Naive thymus-derived CD4-positive, alpha-beta T cell (primary cell): ENCODE data around the gene CELF5. TPM values are rescaled to one million over a fixed set of nuclear protein-coding genes. Genes with fewer than 3 reads are reported as not detected.

Experiments used
- ATAC-seq: fragments of 150-1000 bp; cut with Tn5 transposase; 2 replicates; pipeline ENCODE4 v1.10.0; 2021; ENCODE audit warnings: mild to moderate bottlenecking, moderate library complexity
- CTCF ChIA-PET: fragments of 350-600 bp; sonication (Branson Sonifier 250); formaldehyde crosslinking; loops from one replicate; lab custom pipeline; 2021; ENCODE audit warnings: antibody characterized with exemption; lab: Charles Lee
- POLR2A ChIA-PET: fragments of 350-600 bp; sonication (Branson Sonifier 250); formaldehyde crosslinking; loops from one replicate; lab custom pipeline; 2021; ENCODE audit warnings: antibody characterized with exemption, inconsistent platforms; lab: Charles Lee
- DNase-seq, 9 donors: peaks; one replicate each; pipeline versions ENCODE4 v3.0.0 to v3.0.0-alpha.2; 2020 to 2022; ENCODE audit warnings: mixed read lengths in 1 of 9
- H3K27ac ChIP-seq: one replicate; pipeline ENCODE4 v1.7.0; 2013; ENCODE audit warnings: mild to moderate bottlenecking, low read depth, low read length, moderate library complexity
- H3K27me3 ChIP-seq, 2 donors: one replicate each; pipeline ENCODE4 v1.7.0; 2013; ENCODE audit warnings: low read length in 2 of 2, mild to moderate bottlenecking in 2 of 2, moderate library complexity in 2 of 2; ENCODE audit not compliant: control insufficient read depth in 2 of 2, insufficient read depth in 2 of 2
- H3K36me3 ChIP-seq, 3 experiments: 1 replicate in 2 of 3; 2 replicates in 1 of 3; pipeline ENCODE4 v1.7.0; 2013; ENCODE audit warnings: low read length in 3 of 3, mild to moderate bottlenecking in 3 of 3, moderate library complexity in 1 of 3; ENCODE audit not compliant: insufficient read depth in 3 of 3, control insufficient read depth in 2 of 3
- H3K4me1 ChIP-seq, 2 donors: one replicate each; pipeline ENCODE4 v1.7.0; 2013; ENCODE audit warnings: low read length in 2 of 2, mild to moderate bottlenecking in 2 of 2, moderate library complexity in 1 of 2; ENCODE audit not compliant: control insufficient read depth in 2 of 2, insufficient read depth in 2 of 2
- H3K4me3 ChIP-seq: 2 replicates; pipeline ENCODE4 v1.7.0; 2013; ENCODE audit warnings: mild to moderate bottlenecking, low read length
- H3K9me3 ChIP-seq, 3 experiments: 1 replicate in 2 of 3; 2 replicates in 1 of 3; pipeline ENCODE4 v1.7.0; 2013; ENCODE audit warnings: low read length in 3 of 3; ENCODE audit not compliant: control insufficient read depth in 2 of 3
- H3K27ac Mint-ChIP-seq, 9 donors: one replicate each; pipeline ENCODE4 v1.8.0; 2020 to 2022; ENCODE audit warnings: mixed read lengths in 9 of 9, mild to moderate bottlenecking in 8 of 9, moderate library complexity in 5 of 9, inconsistent platforms in 2 of 9
- H3K27me3 Mint-ChIP-seq, 5 donors: one replicate each; pipeline ENCODE4 v1.8.0; 2021 to 2022; ENCODE audit warnings: mixed read lengths in 5 of 5, mild to moderate bottlenecking in 1 of 5
- H3K36me3 Mint-ChIP-seq, 5 donors: one replicate each; pipeline ENCODE4 v1.8.0; 2020 to 2022; ENCODE audit warnings: mixed read lengths in 5 of 5, mild to moderate bottlenecking in 3 of 5, inconsistent platforms in 1 of 5
- H3K4me1 Mint-ChIP-seq, 7 donors: one replicate each; pipeline ENCODE4 v1.8.0; 2020 to 2022; ENCODE audit warnings: mixed read lengths in 7 of 7, mild to moderate bottlenecking in 3 of 7, inconsistent platforms in 1 of 7
- H3K4me3 Mint-ChIP-seq, 10 donors: one replicate each; pipeline ENCODE4 v1.8.0; 2020 to 2022; ENCODE audit warnings: mild to moderate bottlenecking in 10 of 10, mixed read lengths in 10 of 10, moderate library complexity in 6 of 10, inconsistent platforms in 2 of 10
- H3K9me3 Mint-ChIP-seq, 11 donors: one replicate each; pipeline ENCODE4 v1.8.0; 2020 to 2022; ENCODE audit warnings: mixed read lengths in 11 of 11, mild to moderate bottlenecking in 4 of 11, inconsistent platforms in 1 of 11, moderate library complexity in 1 of 11
- intact Hi-C, 2 donors: fragments of 100-400 bp; cut with micrococcal nuclease; formaldehyde crosslinking; loops; one replicate each; pipeline ENCODE4 v1.15.1; 2023
- polyA plus RNA-seq, 2 donors: library from polyadenylated mRNA; unstranded; fragments of 300-500 nt; fragmentation: Illumina TruSeq; gene quantifications; one replicate each; pipeline ENCODE4 v1.2.3, GENCODE V29; 2021
- total RNA-seq, 6 experiments: library from RNA in 5 of 6; stranded (reverse) in 5 of 6; gene quantifications; 1 replicate in 5 of 6; 2 replicates in 1 of 6; pipeline ENCODE4 v1.2.3 and lab custom pipeline; 2021 to 2026

CELF5 gene
- total RNA-seq (under 1 TPM; 0.16 to 0.27 (median 0.17) TPM), polyA plus RNA-seq (not detected), total RNA-seq (lab: John Stamatoyannopoulos, UW) (0.54 reads per million)

DNA sequence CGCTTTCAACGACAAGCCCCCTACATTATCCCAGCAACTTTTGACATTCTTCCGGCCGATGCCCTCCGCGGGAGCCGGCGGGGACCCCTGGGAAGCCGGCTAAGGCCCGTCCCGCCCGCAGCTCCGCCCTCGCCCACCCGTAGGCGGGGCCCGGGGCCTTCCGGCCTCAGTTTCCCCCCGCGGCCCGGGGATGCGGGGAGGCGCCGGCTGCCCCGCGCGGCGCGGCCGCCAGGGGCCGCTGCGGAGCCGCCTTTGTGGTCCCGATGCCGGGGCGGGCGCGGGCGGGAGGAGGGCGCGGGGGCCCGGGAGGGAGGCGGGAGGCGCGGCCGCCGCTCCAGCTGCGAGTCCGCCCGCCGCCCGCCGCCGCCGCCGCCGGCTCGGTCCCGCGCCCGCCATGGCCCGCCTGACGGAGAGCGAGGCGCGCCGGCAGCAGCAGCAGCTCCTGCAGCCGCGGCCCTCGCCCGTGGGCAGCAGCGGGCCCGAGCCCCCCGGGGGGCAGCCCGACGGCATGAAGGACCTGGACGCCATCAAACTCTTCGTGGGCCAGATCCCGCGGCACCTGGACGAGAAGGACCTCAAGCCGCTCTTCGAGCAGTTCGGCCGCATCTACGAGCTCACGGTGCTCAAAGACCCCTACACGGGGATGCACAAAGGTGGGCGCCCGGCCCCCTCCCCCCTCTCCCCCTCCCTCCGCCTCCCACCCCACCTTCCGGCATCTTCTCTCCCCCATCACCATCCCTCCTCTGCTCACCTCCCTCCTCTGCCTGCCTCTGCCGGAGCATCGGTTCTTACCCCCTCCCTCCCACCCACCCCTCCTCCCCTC is at the start of gene CELF5:
Gene CELF5, plus strand, starts transcription at position 316 of the 823 bp plus-strand sequence. Its CDS starts 79 bp downstream, at position 395.
- Histone ChIP-seq H3K4me3 (no peak within 1 kb of the TSS), H3K27me3 (no peaks in the 10 kb centered on the region), H3K36me3 (no peaks in the 10 kb centered on the region), H3K4me1 (no peaks in the 10 kb centered on the region), H3K9me3 (no peaks in the 10 kb centered on the region), H3K27ac (no peak within 1 kb of the TSS)
- ChIA-PET POLR2A (interaction anchor here (0.7 kb wide), 1 partner anchor 34 kb away, joined by 5 read pairs; no protein-coding TSS in a partner anchor), CTCF (interaction anchor here (1.2 to 1.5 kb wide), 2 partner anchors 13 to 83 kb away, joined by 3 read pairs; no protein-coding TSS in a partner anchor)
- Mint-ChIP-seq H3K27ac (peak within 1 kb of the TSS in 1 of 9 donors; percentile 31), H3K9me3 (no peaks in the 10 kb centered on the region), H3K27me3 (peaks cover 15 to 41% (median 19%) of the 10 kb centered on the region in 5 donors), H3K36me3 (no peaks in the 10 kb centered on the region), H3K4me1 (peaks cover 0 to 6% (median 0%) of the 10 kb centered on the region in 7 donors), H3K4me3 (peak within 1 kb of the TSS in 9 of 10 donors; percentile 30 to 75 (median 47))
- ATAC-seq, result peak; percentile 90
- intact Hi-C loops, result loop anchor here in 1 of 2 donors (2.0 kb wide), 1 partner anchor 26 kb away; no protein-coding TSS in a partner anchor
- peak in 8 of 9 donors; percentile 44 to 72 (median 58) for DNase-seq

GRCh38 chr19:3175781-3176714 is 48.4 kb upstream of the CELF5 start:
- H3K36me3 Mint-ChIP-seq, result peaks cover 0 to 31% (median 10%) of the 10 kb centered on the region in 5 donors
- intact Hi-C loops, result loop anchor here in 1 of 2 donors (5.0 kb wide), 1 partner anchor 699 kb away; the partner anchor contains the start of gene GADD45B
- no peaks in the 10 kb centered on the region for H3K9me3 ChIP-seq
- no peak for ATAC-seq
- peaks cover 0 to 3% (median 0%) of the 10 kb centered on the region in 11 donors for H3K9me3 Mint-ChIP-seq
- H3K27me3 ChIP-seq, result no peaks in the 10 kb centered on the region
- peaks cover 5 to 29% (median 25%) of the 10 kb centered on the region in 7 donors for H3K4me1 Mint-ChIP-seq
- H3K36me3 ChIP-seq, result peaks cover 0 to 29% (median 7%) of the 10 kb centered on the region in 3 experiments
- peak overlapping the region; percentile 86 to 99 (median 93) for H3K27ac Mint-ChIP-seq
- POLR2A ChIA-PET, result interaction anchor here (0.6 to 2.3 kb wide), 4 partner anchors 10 to 206 kb away, joined by 3 to 11 read pairs (median 4); partner anchors contain the start of gene NCLN
- CTCF ChIA-PET, result interaction anchor here (1.0 to 1.5 kb wide), 2 partner anchors 29 to 66 kb away, joined by 3 to 17 read pairs; no protein-coding TSS in a partner anchor
- H3K4me1 ChIP-seq, result peaks cover 16 to 20% of the 10 kb centered on the region in 2 donors
- peak overlapping the region; percentile 63 to 95 (median 84) for H3K4me3 Mint-ChIP-seq
- H3K27ac ChIP-seq, result peak overlapping the region; percentile 61
- DNase-seq, result peak in 2 of 9 donors; percentile 41 to 48
- H3K4me3 ChIP-seq, result peak overlapping the region; percentile 58
- H3K27me3 Mint-ChIP-seq, result no peaks in the 10 kb centered on the region

- Mint-ChIP-seq H3K9me3 (peaks cover 0 to 3% (median 0%) of the 10 kb centered on the region in 11 donors), H3K36me3 (peaks cover 0 to 36% (median 10%) of the 10 kb centered on the region in 5 donors), H3K27ac (peak overlapping the region; percentile 86 to 99 (median 93)), H3K4me3 (peak overlapping the region; percentile 74 to 95 (median 84)), H3K27me3 (no peaks in the 10 kb centered on the region), H3K4me1 (peaks cover 5 to 26% (median 20%) of the 10 kb centered on the region in 7 donors)
- Histone ChIP-seq H3K9me3 (no peaks in the 10 kb centered on the region), H3K27ac (peak overlapping the region; percentile 61), H3K27me3 (no peaks in the 10 kb centered on the region), H3K36me3 (peaks cover 0 to 35% (median 11%) of the 10 kb centered on the region in 3 experiments), H3K4me1 (peaks cover 22 to 23% of the 10 kb centered on the region in 2 donors), H3K4me3 (peak overlapping the region; percentile 58)
- intact Hi-C loops, result loop anchor here in 1 of 2 donors (1.0 to 5.0 kb wide), 2 partner anchors 8 to 700 kb away; partner anchors contain the start of genes GADD45B and NCLN
- peak in 2 of 9 donors; percentile 50 to 65 for DNase-seq
- ChIA-PET POLR2A (interaction anchor here (0.6 to 2.3 kb wide), 7 partner anchors 9 to 207 kb away, joined by 3 to 11 read pairs (median 4); partner anchors contain the start of gene NCLN), CTCF (interaction anchor here (0.6 to 1.5 kb wide), 5 partner anchors 11 to 67 kb away, joined by 3 to 17 read pairs (median 3); no protein-coding TSS in a partner anchor)
- ATAC-seq, result peak; percentile 66
Observed at GRCh38 chr19:3176715-3177501, 47.6 kb upstream of the CELF5 start.

DNA sequence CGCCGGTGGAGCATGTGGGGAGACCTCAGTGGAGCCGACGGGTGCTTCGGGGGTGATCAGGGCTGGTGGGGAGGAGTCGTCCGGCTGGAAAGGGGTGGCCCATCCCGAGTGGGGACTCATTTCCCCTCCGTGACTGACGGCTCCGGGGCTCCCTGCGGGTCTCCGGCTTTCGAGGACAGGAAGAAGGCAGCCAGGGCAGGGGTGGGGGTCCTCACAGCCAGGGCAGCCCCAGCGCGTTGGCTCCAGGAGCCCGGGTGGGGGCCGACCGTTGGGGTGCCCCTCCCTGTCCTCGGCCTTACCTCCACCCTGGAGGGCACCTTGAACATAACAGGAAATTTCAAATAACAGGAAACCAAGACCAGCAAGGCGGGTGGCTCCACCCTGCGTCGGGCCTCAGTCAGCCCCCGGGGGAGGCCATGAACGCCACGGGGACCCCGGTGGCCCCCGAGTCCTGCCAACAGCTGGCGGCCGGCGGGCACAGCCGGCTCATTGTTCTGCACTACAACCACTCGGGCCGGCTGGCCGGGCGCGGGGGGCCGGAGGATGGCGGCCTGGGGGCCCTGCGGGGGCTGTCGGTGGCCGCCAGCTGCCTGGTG is 46.0 kb upstream of the CELF5 start, which contains the start of gene S1PR4:
Gene S1PR4, plus strand, starts transcription at position 393 of the 596 bp plus-strand sequence. Its CDS starts 24 bp downstream, at position 417.
- Histone ChIP-seq H3K27me3 (no peaks in the 10 kb centered on the region), H3K4me3 (peak within 1 kb of the TSS; percentile 96), H3K36me3 (peaks cover 0 to 38% (median 12%) of the 10 kb centered on the region in 3 experiments), H3K27ac (peak within 1 kb of the TSS; percentile 88), H3K4me1 (peaks cover 32 to 36% of the 10 kb centered on the region in 2 donors), H3K9me3 (no peaks in the 10 kb centered on the region)
- Mint-ChIP-seq H3K4me1 (peaks cover 5 to 32% (median 25%) of the 10 kb centered on the region in 7 donors), H3K27me3 (no peaks in the 10 kb centered on the region), H3K9me3 (peaks cover 0 to 3% (median 0%) of the 10 kb centered on the region in 11 donors), H3K4me3 (peak within 1 kb of the TSS; percentile 95 to 100 (median 98)), H3K27ac (peak within 1 kb of the TSS; percentile 88 to 100 (median 91)), H3K36me3 (peaks cover 0 to 43% (median 10%) of the 10 kb centered on the region in 5 donors)
- ATAC-seq, result peak; percentile 84
- peak in 8 of 9 donors; percentile 57 to 74 (median 72) for DNase-seq
- intact Hi-C loops, result loop anchor here (1.0 to 5.0 kb wide), 6 partner anchors 15 to 701 kb away; partner anchors contain the start of genes GADD45B (in 1 of the 2) and GNA15 (in 1 of the 2)
- CTCF ChIA-PET, result no interaction called here
- POLR2A ChIA-PET, result interaction anchor here (1.0 to 2.0 kb wide), 4 partner anchors 9 to 228 kb away, joined by 3 to 10 read pairs (median 4); no protein-coding TSS in a partner anchor
